Liver (tissue), 9 donors: ENCODE data around the gene TMEM273. TPM values are rescaled to one million over a fixed set of nuclear protein-coding genes. Genes with fewer than 3 reads are reported as not detected.

Experiments
- DNase-seq: peaks from one replicate; pipeline ENCODE4 v3.0.0-alpha.2; 2017; ENCODE audit warnings: low spot score
- H3K27ac ChIP-seq, 2 donors: one replicate each; pipeline ENCODE4 v1.7.0; 2013; ENCODE audit warnings: inconsistent platforms in 2 of 2, low read length in 2 of 2, control low read depth in 1 of 2, low read depth in 1 of 2, mild to moderate bottlenecking in 1 of 2
- H3K27me3 ChIP-seq, 4 donors: one replicate each; pipeline versions ENCODE4 v1.6.1 to v1.7.0; 2013; ENCODE audit warnings: low read length in 3 of 4, inconsistent platforms in 1 of 4, mild to moderate bottlenecking in 1 of 4, moderate library complexity in 1 of 4; ENCODE audit not compliant: control insufficient read depth in 4 of 4, insufficient read depth in 4 of 4
- H3K36me3 ChIP-seq, 4 donors: one replicate each; pipeline versions ENCODE4 v1.6.1 to v1.7.0; 2013; ENCODE audit warnings: low read length in 3 of 4, mild to moderate bottlenecking in 3 of 4, low read depth in 1 of 4, moderate library complexity in 1 of 4; ENCODE audit not compliant: control insufficient read depth in 4 of 4, insufficient read depth in 3 of 4
- H3K4me1 ChIP-seq, 4 donors: one replicate each; pipeline versions ENCODE4 v1.6.1 to v1.7.0; 2013; ENCODE audit warnings: low read length in 3 of 4, mild to moderate bottlenecking in 3 of 4, moderate library complexity in 1 of 4; ENCODE audit not compliant: control insufficient read depth in 4 of 4, insufficient read depth in 4 of 4
- H3K4me3 ChIP-seq, 3 donors: one replicate each; pipeline versions ENCODE4 v1.6.1 to v1.7.0; 2013; ENCODE audit warnings: low read length in 3 of 3, control low read depth in 1 of 3, low read depth in 1 of 3, mild to moderate bottlenecking in 1 of 3
- H3K9ac ChIP-seq, 2 donors: one replicate each; pipeline ENCODE4 v1.7.0; 2013; ENCODE audit warnings: low read length in 2 of 2, mild to moderate bottlenecking in 2 of 2, moderate library complexity in 2 of 2, control low read depth in 1 of 2, low read depth in 1 of 2
- H3K9me3 ChIP-seq, 4 donors: one replicate each; pipeline versions ENCODE4 v1.6.1 to v1.7.0; 2013; ENCODE audit warnings: low read length in 3 of 4; ENCODE audit not compliant: control insufficient read depth in 4 of 4
- EGR1 ChIP-seq, 2 donors: IDR thresholded peaks; 2 replicates each; pipeline ENCODE4 v1.6.1; 2016 to 2018; ENCODE audit warnings: antibody characterized with exemption in 2 of 2, low read depth in 2 of 2
- FOXA1 ChIP-seq: IDR thresholded peaks from 2 replicates; pipeline ENCODE4 v1.6.1; 2016; ENCODE audit warnings: antibody characterized with exemption
- FOXA2 ChIP-seq: IDR thresholded peaks from 2 replicates; pipeline ENCODE4 v1.6.1; 2016; ENCODE audit warnings: antibody characterized with exemption
- GABPA ChIP-seq, 2 donors: IDR thresholded peaks in 1 of 2; conservative IDR thresholded peaks in 1 of 2; 2 replicates each; pipeline ENCODE4 v1.6.1; 2016; ENCODE audit warnings: antibody characterized with exemption in 2 of 2, mild to moderate bottlenecking in 1 of 2, moderate library complexity in 1 of 2
- HNF4A ChIP-seq, 2 donors: conservative IDR thresholded peaks; 2 replicates each; pipeline ENCODE4 v1.6.1; 2016; ENCODE audit warnings: antibody characterized with exemption in 2 of 2, mild to moderate bottlenecking in 2 of 2
- HNF4G ChIP-seq: IDR thresholded peaks from 2 replicates; pipeline ENCODE4 v1.6.1; 2016; ENCODE audit warnings: antibody characterized with exemption
- JUND ChIP-seq, 2 donors: IDR thresholded peaks; 2 replicates each; pipeline ENCODE4 v1.6.1; 2016; ENCODE audit warnings: antibody characterized with exemption in 2 of 2
- NR2F2 ChIP-seq: IDR thresholded peaks from 2 replicates; pipeline ENCODE4 v1.6.1; 2016; ENCODE audit warnings: antibody characterized with exemption
- RAD21 ChIP-seq, 2 donors: IDR thresholded peaks; 2 replicates each; pipeline ENCODE4 v1.6.1; 2016; ENCODE audit warnings: antibody characterized with exemption in 2 of 2, mild to moderate bottlenecking in 2 of 2
- RXRA ChIP-seq, 2 donors: IDR thresholded peaks; 2 replicates each; pipeline ENCODE4 v1.6.1; 2017 to 2018; ENCODE audit warnings: antibody characterized with exemption in 2 of 2, mild to moderate bottlenecking in 1 of 2
- SP1 ChIP-seq: IDR thresholded peaks from 2 replicates; pipeline ENCODE4 v1.6.1; 2018; ENCODE audit warnings: antibody characterized with exemption, mild to moderate bottlenecking
- TAF1 ChIP-seq: conservative IDR thresholded peaks from 2 replicates; pipeline ENCODE4 v1.6.1; 2016; ENCODE audit warnings: antibody characterized with exemption, mild to moderate bottlenecking
- YY1 ChIP-seq: IDR thresholded peaks from 2 replicates; pipeline ENCODE4 v1.6.1; 2016; ENCODE audit warnings: antibody characterized with exemption, mild to moderate bottlenecking
- WGBS: extraction: QIAGEN DNeasy Blood & Tissue Kit; methylation state at CpG from one replicate; pipeline ENCODE4 v1.1.7; 2013; 5-methylcytosine and 5-hydroxymethylcytosine counted together
- polyA plus RNA-seq, 2 donors: library from polyadenylated mRNA; stranded (reverse) in 1 of 2; unstranded in 1 of 2; fragments of 200-250 nt in 1 of 2; fragments of >200 nt in 1 of 2; fragmentation: Nextera tagmentation in 1 of 2; extraction: Ambion mirVana in 1 of 2; gene quantifications; one replicate each; pipeline versions ENCODE4 v1.2.1 to v1.2.3, GENCODE V29; 2013 to 2015
- total RNA-seq, 2 donors: library from RNA; depleted of rRNA; stranded (reverse); fragments of >200 nt; gene quantifications; one replicate each; pipeline ENCODE4 v1.2.3, GENCODE V29; 2014
- TF ChIP-seq, protein P1 (sequence below): IDR thresholded peaks from 2 replicates; pipeline ENCODE4 v1.6.1; 2016; ENCODE audit warnings: antibody characterized with exemption, mild to moderate bottlenecking
- TF ChIP-seq, protein P2 (sequence below): fragments of 150-350 bp; IDR thresholded peaks from 2 replicates; pipeline ENCODE4 v1.5.1; 2017; ENCODE audit warnings: improper control_type of control experiment, low read depth, low read length; ENCODE audit not compliant: missing input control
- TF ChIP-seq, protein P3 (sequence below): IDR thresholded peaks from 2 replicates; pipeline ENCODE4 v1.6.1; 2016; ENCODE audit warnings: antibody characterized with exemption
- TF ChIP-seq, protein P4 (sequence below): IDR thresholded peaks from 2 replicates; pipeline ENCODE4 v1.6.1; 2016; ENCODE audit warnings: antibody characterized with exemption
- TF ChIP-seq, protein P5 (sequence below): IDR thresholded peaks from 2 replicates; pipeline ENCODE4 v1.6.1; 2016; ENCODE audit warnings: antibody characterized with exemption
- donor health status: healthy.
- donor health status: healthy.
- donor health status: healthy.
- donor health status: healthy.
- donor health status: healthy.

The TMEM273 gene
- total and polyA plus RNA-seq, 4 donors, result 2.5 to 9.5 (median 4.5) TPM

DNA sequence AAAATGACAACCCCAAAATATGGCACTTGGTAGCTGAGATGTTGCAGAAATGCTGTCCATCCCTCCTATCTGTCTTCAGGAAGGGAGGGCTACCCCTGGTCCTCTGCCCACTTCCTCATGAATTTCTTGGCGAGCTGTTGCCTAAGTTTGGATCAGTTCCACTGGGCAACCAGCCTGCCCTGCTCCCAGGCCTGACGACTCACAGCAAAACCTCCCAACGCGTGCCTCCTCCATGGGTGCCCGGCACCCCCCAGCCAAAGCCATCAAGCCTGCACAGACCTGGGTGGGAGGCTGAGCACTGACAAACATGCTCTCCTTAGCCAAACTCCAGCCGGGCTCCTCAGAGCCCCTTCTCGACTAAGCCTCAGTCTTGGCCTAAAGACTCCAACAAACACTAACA, 81.7 kb downstream of the TMEM273 start:
- H3K9ac ChIP-seq, result no peak overlapping the region
- no peak for DNase-seq
- WGBS, result 49% methylated on average over 7 of the region's 7 CpGs
- TF ChIP-seq, protein P1, sequence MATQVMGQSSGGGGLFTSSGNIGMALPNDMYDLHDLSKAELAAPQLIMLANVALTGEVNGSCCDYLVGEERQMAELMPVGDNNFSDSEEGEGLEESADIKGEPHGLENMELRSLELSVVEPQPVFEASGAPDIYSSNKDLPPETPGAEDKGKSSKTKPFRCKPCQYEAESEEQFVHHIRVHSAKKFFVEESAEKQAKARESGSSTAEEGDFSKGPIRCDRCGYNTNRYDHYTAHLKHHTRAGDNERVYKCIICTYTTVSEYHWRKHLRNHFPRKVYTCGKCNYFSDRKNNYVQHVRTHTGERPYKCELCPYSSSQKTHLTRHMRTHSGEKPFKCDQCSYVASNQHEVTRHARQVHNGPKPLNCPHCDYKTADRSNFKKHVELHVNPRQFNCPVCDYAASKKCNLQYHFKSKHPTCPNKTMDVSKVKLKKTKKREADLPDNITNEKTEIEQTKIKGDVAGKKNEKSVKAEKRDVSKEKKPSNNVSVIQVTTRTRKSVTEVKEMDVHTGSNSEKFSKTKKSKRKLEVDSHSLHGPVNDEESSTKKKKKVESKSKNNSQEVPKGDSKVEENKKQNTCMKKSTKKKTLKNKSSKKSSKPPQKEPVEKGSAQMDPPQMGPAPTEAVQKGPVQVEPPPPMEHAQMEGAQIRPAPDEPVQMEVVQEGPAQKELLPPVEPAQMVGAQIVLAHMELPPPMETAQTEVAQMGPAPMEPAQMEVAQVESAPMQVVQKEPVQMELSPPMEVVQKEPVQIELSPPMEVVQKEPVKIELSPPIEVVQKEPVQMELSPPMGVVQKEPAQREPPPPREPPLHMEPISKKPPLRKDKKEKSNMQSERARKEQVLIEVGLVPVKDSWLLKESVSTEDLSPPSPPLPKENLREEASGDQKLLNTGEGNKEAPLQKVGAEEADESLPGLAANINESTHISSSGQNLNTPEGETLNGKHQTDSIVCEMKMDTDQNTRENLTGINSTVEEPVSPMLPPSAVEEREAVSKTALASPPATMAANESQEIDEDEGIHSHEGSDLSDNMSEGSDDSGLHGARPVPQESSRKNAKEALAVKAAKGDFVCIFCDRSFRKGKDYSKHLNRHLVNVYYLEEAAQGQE, result no peak
- TF ChIP-seq FOXA2 (no peak), FOXA1 (no peak), RXRA (IDR thresholded peaks at IDR 0.05) (no peak), JUND (IDR thresholded peaks at IDR 0.05) (no peak), RAD21 (IDR thresholded peaks at IDR 0.05) (no peak), HNF4A (conservative IDR thresholded peaks at IDR 0.05) (no peak), NR2F2 (no peak), TAF1 (no peak), GABPA (IDR thresholded peaks at IDR 0.05 in 1 of 2, conservative IDR thresholded peaks at IDR 0.05 in 1 of 2) (no peak), YY1 (no peak), HNF4G (no peak), SP1 (no peak), EGR1 (IDR thresholded peaks at IDR 0.05; ENCODE audit: low read depth in 2 of 2) (no peak)
- TF ChIP-seq, protein P2, sequence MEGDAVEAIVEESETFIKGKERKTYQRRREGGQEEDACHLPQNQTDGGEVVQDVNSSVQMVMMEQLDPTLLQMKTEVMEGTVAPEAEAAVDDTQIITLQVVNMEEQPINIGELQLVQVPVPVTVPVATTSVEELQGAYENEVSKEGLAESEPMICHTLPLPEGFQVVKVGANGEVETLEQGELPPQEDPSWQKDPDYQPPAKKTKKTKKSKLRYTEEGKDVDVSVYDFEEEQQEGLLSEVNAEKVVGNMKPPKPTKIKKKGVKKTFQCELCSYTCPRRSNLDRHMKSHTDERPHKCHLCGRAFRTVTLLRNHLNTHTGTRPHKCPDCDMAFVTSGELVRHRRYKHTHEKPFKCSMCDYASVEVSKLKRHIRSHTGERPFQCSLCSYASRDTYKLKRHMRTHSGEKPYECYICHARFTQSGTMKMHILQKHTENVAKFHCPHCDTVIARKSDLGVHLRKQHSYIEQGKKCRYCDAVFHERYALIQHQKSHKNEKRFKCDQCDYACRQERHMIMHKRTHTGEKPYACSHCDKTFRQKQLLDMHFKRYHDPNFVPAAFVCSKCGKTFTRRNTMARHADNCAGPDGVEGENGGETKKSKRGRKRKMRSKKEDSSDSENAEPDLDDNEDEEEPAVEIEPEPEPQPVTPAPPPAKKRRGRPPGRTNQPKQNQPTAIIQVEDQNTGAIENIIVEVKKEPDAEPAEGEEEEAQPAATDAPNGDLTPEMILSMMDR, result no peak
- TF ChIP-seq, protein P3, sequence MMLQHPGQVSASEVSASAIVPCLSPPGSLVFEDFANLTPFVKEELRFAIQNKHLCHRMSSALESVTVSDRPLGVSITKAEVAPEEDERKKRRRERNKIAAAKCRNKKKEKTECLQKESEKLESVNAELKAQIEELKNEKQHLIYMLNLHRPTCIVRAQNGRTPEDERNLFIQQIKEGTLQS, result no peak
- TF ChIP-seq, protein P4, sequence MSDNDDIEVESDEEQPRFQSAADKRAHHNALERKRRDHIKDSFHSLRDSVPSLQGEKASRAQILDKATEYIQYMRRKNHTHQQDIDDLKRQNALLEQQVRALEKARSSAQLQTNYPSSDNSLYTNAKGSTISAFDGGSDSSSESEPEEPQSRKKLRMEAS, result no peak
- TF ChIP-seq, protein P5, sequence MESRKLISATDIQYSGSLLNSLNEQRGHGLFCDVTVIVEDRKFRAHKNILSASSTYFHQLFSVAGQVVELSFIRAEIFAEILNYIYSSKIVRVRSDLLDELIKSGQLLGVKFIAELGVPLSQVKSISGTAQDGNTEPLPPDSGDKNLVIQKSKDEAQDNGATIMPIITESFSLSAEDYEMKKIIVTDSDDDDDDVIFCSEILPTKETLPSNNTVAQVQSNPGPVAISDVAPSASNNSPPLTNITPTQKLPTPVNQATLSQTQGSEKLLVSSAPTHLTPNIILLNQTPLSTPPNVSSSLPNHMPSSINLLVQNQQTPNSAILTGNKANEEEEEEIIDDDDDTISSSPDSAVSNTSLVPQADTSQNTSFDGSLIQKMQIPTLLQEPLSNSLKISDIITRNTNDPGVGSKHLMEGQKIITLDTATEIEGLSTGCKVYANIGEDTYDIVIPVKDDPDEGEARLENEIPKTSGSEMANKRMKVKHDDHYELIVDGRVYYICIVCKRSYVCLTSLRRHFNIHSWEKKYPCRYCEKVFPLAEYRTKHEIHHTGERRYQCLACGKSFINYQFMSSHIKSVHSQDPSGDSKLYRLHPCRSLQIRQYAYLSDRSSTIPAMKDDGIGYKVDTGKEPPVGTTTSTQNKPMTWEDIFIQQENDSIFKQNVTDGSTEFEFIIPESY, result no peak
- no peaks in the 10 kb centered on the region for H3K9me3 ChIP-seq
- H3K36me3 ChIP-seq, result no peaks in the 10 kb centered on the region
- H3K4me1 ChIP-seq, result peaks cover 8 to 17% (median 12%) of the 10 kb centered on the region in 4 donors
- H3K27ac ChIP-seq, result no peak overlapping the region
- no peaks in the 10 kb centered on the region for H3K27me3 ChIP-seq
- no peak overlapping the region for H3K4me3 ChIP-seq
